Body of pancreas (tissue), 4 donors: Measurements from ENCODE around the gene GNAZ.

Experiments used
- CTCF ChIP-seq, 7 experiments: fragments of 450-650 bp in 4 of 7; fragments of 200-600 bp in 3 of 7; sonication (generic) in 3 of 7; IDR thresholded peaks; one replicate each; pipeline ENCODE4 v1.5.1; 2016 to 2019; ENCODE audit warnings: antibody characterized with exemption in 7 of 7
- POLR2A ChIP-seq, 3 donors: fragments of 450-650 bp; IDR thresholded peaks; one replicate each; pipeline ENCODE4 v1.6.1; 2016; ENCODE audit warnings: antibody characterized with exemption in 3 of 3, mild to moderate bottlenecking in 2 of 3

DNA sequence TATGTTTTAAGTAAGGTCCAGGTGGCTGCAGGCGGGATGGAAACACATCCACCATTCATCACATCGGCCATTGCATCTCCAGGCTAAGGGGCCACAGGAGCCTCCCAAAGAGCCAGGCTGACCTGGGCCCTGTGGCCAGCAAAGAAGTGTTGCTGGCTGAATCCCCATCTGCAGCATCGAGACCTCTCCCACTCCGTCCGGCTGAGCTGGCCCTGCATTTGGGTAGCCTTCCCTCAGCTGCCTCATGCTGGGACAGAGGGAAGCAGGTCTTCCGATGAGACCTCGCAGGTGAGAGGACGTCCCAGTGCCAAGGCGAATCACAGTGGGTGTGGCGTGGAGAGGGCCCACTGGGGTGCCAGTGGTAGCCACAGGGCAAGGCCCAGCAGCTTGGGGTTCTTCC, 47.0 kb downstream of the GNAZ start:
- TF ChIP-seq POLR2A (IDR thresholded peaks at IDR 0.05) (no peak), CTCF (IDR thresholded peaks at IDR 0.05) (no peak)
